Activated CD8-positive, alpha-beta memory T cell treated with anti-CD3 and anti-CD28 coated beads for 1 hour (primary cell): ENCODE data around the gene TESK2.
"Not testable (repeated sequence)": the region's sequence is repeated elsewhere in the genome, so short reads cannot be mapped to it uniquely, and the experiment has no call there.

Experiments used
- DNase-seq, 2 donors: peaks; one replicate each; pipeline ENCODE4 v3.0.0-alpha.2; 2020; ENCODE audit warnings: low read depth in 1 of 2; ENCODE audit errors: extremely low read depth in 1 of 2

The TESK2 gene

GRCh38 chr1:45478121-45478814, 12.7 kb downstream of the TESK2 start:
- no peak for DNase-seq

DNA sequence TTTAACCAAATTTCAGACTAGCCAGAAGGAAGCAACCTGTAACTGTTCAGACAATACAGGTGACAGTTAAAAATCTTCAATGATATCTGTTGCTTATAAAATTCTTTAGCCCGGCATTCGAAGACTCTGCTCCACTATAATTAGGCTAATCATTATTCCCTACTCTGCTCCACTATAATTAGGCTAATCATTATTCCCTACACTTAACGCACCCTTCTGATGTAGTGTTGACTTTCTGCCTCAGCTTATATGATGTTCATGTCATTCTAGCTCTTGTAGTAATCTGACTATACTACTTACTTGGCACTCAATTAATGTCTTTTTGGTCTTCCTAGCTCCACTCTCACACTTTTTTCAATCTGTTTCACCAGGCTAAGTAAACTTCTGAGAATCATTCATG, 13.3 kb downstream of the TESK2 start:
- DNase-seq: no peak

DNA sequence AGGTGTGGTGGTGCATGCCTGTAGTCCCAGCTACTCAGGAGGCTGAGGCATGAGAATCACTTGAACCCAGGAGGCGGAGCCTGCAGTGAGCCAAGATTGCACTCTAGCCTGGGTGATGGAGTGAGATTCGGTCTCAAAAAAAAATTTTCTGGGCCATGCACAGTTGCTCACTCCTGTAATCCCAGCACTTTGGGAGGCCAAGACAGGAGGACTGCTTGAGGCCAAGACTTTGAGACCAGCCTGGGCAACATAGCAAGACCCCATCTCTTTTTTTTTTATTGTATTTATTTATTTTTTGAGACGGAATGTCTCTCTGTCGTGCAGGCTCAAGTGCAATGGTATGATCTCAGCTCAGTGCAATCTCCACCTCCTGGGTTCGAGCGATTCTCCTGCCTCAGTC, 16.8 kb downstream of the TESK2 start:
- not testable (repeated sequence) for DNase-seq

DNA sequence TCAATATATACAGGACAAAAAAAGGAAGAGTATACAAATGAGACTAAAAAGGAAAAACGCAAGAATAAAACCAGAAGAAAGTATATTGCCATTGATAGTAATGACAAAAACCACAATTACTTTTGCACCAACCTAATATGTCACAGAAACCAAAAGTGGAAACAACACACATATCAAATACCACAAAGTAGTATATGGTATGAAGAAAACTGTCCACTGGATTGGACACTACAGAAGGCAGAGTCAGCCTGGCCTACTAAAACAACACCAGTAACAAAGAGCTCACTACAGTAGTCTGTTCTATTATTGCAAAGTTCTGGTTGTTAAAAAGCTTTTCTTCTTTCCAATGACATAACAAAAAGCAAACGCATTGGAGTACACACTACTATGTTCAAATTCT, 17.7 kb downstream of the TESK2 start:
- no peak for DNase-seq

DNA sequence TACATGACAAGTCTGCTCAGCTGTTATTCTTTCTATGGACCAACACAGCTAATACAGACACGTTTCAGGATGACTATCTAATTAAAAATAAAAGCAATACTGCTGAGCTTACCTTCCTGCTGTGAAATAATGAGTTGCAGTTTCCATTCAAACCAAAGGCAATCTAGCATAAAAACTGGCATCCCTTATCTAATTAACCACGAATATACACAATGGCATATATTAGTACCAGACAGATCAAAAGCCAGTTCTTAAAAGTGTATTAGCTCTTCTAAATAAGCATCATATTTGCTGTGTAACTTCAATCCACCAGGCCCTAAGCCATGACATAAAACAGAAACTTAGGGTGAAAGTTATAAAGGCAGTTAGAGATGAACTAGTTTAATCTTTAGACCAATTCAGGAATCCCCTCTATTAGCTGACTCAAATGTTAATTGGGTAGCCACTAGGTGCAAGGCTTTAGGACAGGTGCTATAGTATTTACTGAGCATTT, 20.6 kb downstream of the TESK2 start:
- no peak for DNase-seq

- DNase-seq: not testable (repeated sequence)
Measured at GRCh38 chr1:45467353-45467752, 23.6 kb downstream of the TESK2 start.

- no peak for DNase-seq
Measured at GRCh38 chr1:45465277-45465676, 25.7 kb downstream of the TESK2 start.

GRCh38 chr1:45458894-45459293, 32.1 kb downstream of the TESK2 start:
- DNase-seq: no peak

- no peak for DNase-seq
Measured at GRCh38 chr1:45456531-45456930, 34.4 kb downstream of the TESK2 start.

GRCh38 chr1:45455162-45455561, 35.8 kb downstream of the TESK2 start:
- no peak for DNase-seq

DNA sequence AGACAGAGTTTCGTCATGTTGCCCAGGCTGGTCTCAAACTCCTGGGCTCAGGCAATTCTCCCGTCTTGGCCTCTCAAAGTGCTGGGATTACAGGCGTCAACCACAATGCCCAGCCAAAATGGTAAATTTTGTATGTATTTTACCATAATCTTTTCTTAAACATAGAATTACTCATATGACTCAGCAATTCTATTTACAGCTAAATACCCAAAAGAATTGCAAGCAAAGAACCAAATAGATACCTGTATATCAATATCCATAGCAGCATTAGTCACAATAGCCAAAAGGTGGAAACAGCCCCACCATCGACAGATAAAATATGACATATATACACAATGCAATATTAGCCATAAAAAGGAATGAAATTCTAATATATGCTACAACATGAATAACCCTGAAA, 36.5 kb downstream of the TESK2 start:
- no peak for DNase-seq

DNA sequence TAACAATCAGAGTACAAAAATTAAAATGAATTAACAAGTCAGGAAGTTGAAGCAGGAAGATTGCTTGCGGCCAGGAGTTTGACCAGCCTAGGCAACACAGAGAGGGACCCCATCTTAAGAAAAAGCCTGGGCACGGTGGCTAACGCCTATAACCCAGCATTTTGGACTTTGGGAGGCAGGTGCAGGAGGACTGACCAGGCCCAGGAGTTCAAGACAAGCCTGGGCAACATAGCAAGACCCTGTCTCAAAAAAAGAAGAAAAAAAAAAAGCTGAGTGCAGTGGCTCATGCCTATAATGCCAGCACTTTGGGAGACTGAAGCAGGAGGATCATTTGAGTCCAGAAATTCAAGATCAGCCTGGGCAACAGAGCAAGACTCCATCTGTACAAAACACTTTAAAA, 38.5 kb downstream of the TESK2 start:
- DNase-seq: no peak

GRCh38 chr1:45448357-45448756, 42.6 kb downstream of the TESK2 start:
- DNase-seq: no peak

DNA sequence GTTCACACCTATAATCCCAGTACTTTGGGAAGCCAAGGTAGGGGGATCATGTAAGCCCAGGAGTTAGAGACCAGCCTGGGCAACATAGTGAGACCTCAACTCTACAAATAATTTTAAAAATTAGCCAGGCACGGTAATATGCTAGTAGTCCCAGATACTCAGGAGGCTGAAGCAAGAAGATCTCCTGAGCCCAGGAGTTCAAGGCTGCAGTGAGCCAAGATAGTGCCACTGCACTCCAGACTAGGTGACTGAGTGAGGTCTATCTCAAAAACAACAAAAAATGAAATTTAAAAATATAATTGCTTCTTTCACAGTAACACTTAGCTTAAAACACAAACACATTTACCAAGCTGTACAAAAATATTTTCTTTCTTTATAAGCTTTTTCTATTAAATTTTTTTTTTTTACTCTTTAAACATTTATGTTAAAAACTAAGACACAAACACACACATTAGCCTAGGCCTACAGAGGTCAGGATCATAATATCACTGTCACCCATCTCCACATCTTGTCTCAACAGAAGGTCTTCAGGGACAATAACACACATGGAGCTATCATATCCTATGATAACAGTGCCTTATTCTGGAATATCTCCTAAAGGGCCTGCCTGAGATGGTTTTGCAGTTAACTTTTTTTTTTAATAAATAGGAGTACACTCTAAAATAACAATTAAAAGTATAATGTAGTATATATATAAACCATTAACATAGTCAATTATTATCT, 43.9 kb downstream of the TESK2 start:
- DNase-seq: no peak

- DNase-seq: no peak
Measured at GRCh38 chr1:45446530-45446929, 44.4 kb downstream of the TESK2 start.

- DNase-seq: no peak
Measured at GRCh38 chr1:45444609-45445131, 46.3 kb downstream of the TESK2 start.

DNA sequence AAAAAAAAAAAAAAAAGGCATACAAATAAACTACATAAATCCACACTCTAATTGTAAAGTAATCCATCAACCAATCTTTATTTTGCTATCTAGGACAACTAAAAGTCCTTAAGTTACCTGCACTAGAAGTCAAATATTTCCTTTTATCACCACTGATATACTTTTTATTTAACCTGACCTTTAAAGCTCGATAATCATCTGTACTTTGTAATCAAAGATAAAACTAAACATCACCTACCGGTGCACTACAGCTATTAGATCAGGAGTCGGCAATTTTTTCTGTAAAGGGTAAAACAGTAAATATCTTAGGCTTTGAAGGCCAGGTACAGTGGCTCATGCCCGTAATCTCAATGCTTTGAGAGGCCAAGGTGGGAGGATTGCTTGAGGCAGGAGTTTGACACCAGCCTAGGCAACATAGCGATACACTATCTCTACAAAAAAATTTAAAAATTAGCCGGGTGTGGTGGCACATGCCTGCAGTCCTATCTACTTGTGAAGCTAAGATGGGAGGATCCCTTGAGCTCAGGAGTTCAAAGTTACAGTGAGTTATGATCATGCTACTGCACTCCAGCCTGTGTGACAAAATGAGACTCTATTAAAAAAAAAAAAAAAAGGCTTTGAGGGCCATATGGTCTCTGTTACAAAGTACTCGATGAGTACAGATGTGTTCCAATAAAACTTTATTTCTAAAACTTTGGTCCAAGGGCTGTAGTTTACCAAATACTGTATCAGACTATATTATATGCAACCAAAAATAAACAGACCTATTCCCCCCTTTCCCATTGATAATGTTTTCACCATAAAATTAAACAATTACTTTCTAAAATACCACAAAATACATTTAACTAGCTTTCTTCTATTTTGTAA, 47.1 kb downstream of the TESK2 start:
- DNase-seq: no peak

- DNase-seq: no peak
Measured at GRCh38 chr1:45442272-45442671, 48.7 kb downstream of the TESK2 start.

DNA sequence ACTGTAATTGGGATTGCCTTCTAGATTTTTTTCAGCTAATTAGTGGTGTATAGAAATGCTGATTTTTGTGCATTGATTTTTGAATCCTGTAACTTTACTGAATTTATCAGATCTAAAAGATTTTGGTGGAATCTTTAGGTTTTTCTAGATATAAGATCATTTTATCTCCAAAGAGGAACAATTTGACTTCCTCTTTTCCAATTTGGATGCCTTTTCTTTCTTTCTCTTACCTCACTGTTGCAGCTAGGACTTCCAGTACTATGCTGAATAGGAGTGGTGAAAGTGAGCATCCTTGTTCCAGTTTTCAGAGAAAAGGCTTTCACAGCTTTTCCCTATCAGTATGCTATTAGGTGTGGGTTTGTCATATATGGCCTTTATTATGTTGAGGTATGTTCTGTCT, 53.6 kb downstream of the TESK2 start:
- DNase-seq: no peak

- no peak for DNase-seq
Measured at GRCh38 chr1:45430490-45430889, 60.5 kb downstream of the TESK2 start.

DNA sequence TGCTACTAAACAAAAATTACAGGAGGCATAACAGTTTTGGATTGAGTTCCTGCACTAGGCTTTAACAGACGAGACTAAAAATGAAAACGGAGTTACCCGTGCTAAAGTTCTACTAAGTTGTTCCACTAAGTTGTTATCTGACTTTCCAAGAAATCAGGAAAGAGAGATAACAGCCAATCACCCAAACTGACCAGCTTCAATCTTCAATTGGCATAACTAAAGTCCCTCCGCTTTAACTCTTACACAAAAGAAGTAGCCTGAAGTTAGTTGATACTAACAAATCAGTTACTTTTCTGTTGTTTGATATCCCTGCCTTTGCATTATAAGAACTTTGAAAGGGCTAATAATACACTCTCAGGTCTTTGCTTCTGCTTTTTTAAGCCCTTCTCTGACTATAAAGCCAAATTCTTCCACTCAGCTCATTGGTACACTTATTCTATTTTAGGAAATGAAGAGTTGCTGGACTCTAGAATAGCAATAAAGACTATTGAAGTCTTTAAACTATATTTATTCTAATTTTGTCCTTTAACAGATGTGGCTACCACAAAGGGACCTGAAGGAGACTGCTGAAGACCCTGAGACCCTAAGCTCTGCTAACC, 61.3 kb downstream of the TESK2 start:
- no peak for DNase-seq
